HCT116 (cell line): ENCODE measurements around the gene TICAM2. TPM values are rescaled to one million over a fixed set of nuclear protein-coding genes. Genes with fewer than 3 reads are reported as not detected.

ENCODE experiments used
- ATAC-seq: fragments of 200-7000 bp; cut with Tn5 transposase; 2 replicates; pipeline ENCODE4 v1.9.1; 2020; ENCODE audit warnings: mild to moderate bottlenecking, moderate library complexity
- BruUV-seq: library from RNA; stranded (reverse); fragments of 400-500 nt; replicated peaks from 2 replicates; lab custom pipeline; 2021; lab: Mats Ljungman, UMichigan
- CTCF ChIA-PET: fragments of 300-600 bp; sonication (Branson Sonifier 250); formaldehyde crosslinking; loops from one replicate; lab custom pipeline; 2021; ENCODE audit warnings: antibody characterized with exemption; lab: Charles Lee
- POLR2A ChIA-PET: fragments of 300-600, 350-600 bp; sonication (Branson Sonifier 250); formaldehyde crosslinking; loops from one replicate; lab custom pipeline; 2021; ENCODE audit warnings: antibody characterized with exemption; lab: Charles Lee
- RAD21 ChIA-PET, 2 experiments: fragments of 300-600 bp; sonication (Branson Sonifier 250); formaldehyde crosslinking; loops; one replicate each; lab custom pipeline; 2023; ENCODE audit warnings: low total read pairs in 2 of 2; ENCODE audit not compliant: uncharacterized antibody in 2 of 2, unreplicated experiment in 2 of 2, low non-redundant PET in 1 of 2; lab: Charles Lee
- DNase-seq: peaks from one replicate; pipeline ENCODE4 v3.0.0-alpha.2; 2010; ENCODE audit warnings: low read depth, low spot score
- H2AFZ ChIP-seq: fragments of 200-600 bp; shearing (Covaris generic), sonication (generic); 2 replicates; pipeline ENCODE4 v1.6.1; 2017; ENCODE audit warnings: low read depth, mixed run types, mixed read lengths, antibody characterized with exemption, low read length; ENCODE audit not compliant: poor library complexity, severe bottlenecking
- H3K27ac ChIP-seq: 2 replicates; pipeline ENCODE4 v1.5.1; 2012; ENCODE audit warnings: low read depth, low read length
- H3K27me3 ChIP-seq: fragments of 200-600 bp; sonication (generic); 2 replicates; pipeline ENCODE4 v1.6.1; 2016; ENCODE audit warnings: mixed run types, low read length, mixed read lengths; ENCODE audit not compliant: insufficient read depth
- H3K36me3 ChIP-seq, 2 experiments: fragments of 200-500 bp in 1 of 2; fragments of 200-600 bp in 1 of 2; sonication (Bioruptor generic) in 1 of 2; sonication (generic) in 1 of 2; 2 replicates each; pipeline versions ENCODE4 v1.5.1 to v1.6.1; 2014 to 2016; ENCODE audit warnings: low read length in 2 of 2, inconsistent platforms in 1 of 2, mixed read lengths in 1 of 2, mixed run types in 1 of 2; ENCODE audit not compliant: insufficient read depth in 2 of 2, control insufficient read depth in 1 of 2
- H3K4me1 ChIP-seq, 2 experiments: fragments of 200-600 bp in 1 of 2; sonication (generic) in 1 of 2; 2 replicates each; pipeline versions ENCODE4 v1.5.1 to v1.6.1; 2012 to 2017; ENCODE audit warnings: low read length in 2 of 2, inconsistent platforms in 1 of 2, mild to moderate bottlenecking in 1 of 2, mixed read lengths in 1 of 2, mixed run types in 1 of 2, moderate library complexity in 1 of 2; ENCODE audit not compliant: insufficient read depth in 2 of 2, control insufficient read depth in 1 of 2
- H3K4me2 ChIP-seq: fragments of 200-600 bp; sonication (generic); 2 replicates; pipeline ENCODE4 v1.6.1; 2017; ENCODE audit warnings: mixed run types, low read length, mixed read lengths
- H3K4me3 ChIP-seq, 2 experiments: fragments of 200-600 bp in 1 of 2; sonication (generic) in 1 of 2; replicated peaks in 1 of 2; 2 replicates each; pipeline ENCODE4 v1.5.1; 2011 to 2016; ENCODE audit warnings: low read length in 2 of 2, control low read depth in 1 of 2, low read depth in 1 of 2, mild to moderate bottlenecking in 1 of 2, mixed read lengths in 1 of 2, mixed run types in 1 of 2
- H3K79me2 ChIP-seq: fragments of 200-600 bp; sonication (generic); 2 replicates; pipeline ENCODE4 v1.6.1; 2017; ENCODE audit warnings: mild to moderate bottlenecking, mixed run types, low read length, moderate library complexity, mixed read lengths; ENCODE audit not compliant: insufficient read depth
- H3K9ac ChIP-seq: fragments of 200-600 bp; sonication (generic); 2 replicates; pipeline ENCODE4 v1.6.1; 2016; ENCODE audit warnings: low read length, mixed read lengths
- H3K9me2 ChIP-seq: fragments of 200-600 bp; sonication (generic), shearing (Covaris generic); 2 replicates; pipeline ENCODE4 v1.6.1; 2017; ENCODE audit warnings: mixed run types, mild to moderate bottlenecking, moderate library complexity; ENCODE audit not compliant: insufficient read depth
- H3K9me3 ChIP-seq, 2 experiments: fragments of 200-500 bp in 1 of 2; fragments of 200-600 bp in 1 of 2; sonication (Bioruptor generic) in 1 of 2; sonication (generic) in 1 of 2; 2 replicates each; pipeline ENCODE4 v1.6.1; 2014 to 2017; ENCODE audit warnings: low read length in 2 of 2, mixed read lengths in 2 of 2, inconsistent platforms in 1 of 2, low read depth in 1 of 2, mild to moderate bottlenecking in 1 of 2, mixed run types in 1 of 2, moderate library complexity in 1 of 2; ENCODE audit not compliant: control insufficient read depth in 1 of 2, insufficient read depth in 1 of 2
- H4K20me1 ChIP-seq: fragments of 200-600 bp; sonication (generic), shearing (Covaris generic); 2 replicates; pipeline ENCODE4 v1.6.1; 2017; ENCODE audit warnings: mixed run types, mild to moderate bottlenecking, moderate library complexity; ENCODE audit not compliant: insufficient read depth
- CBX3 ChIP-seq: IDR thresholded peaks from 2 replicates; pipeline ENCODE4 v1.6.1; 2012; ENCODE audit warnings: low read depth
- CEBPB ChIP-seq: IDR thresholded peaks from 2 replicates; pipeline ENCODE4 v1.6.1; 2012; ENCODE audit warnings: low read depth
- EGR1 ChIP-seq: IDR thresholded peaks from 2 replicates; pipeline ENCODE4 v1.6.1; 2012; ENCODE audit warnings: low read depth
- EZH2 ChIP-seq: fragments of 200-600 bp; sonication (generic); IDR thresholded peaks from 2 replicates; pipeline ENCODE4 v1.6.1; 2017; ENCODE audit warnings: antibody characterized with exemption, mixed run types
- JUND ChIP-seq: IDR thresholded peaks from 2 replicates; pipeline ENCODE4 v1.6.1; 2012
- POLR2A ChIP-seq: IDR thresholded peaks from 2 replicates; pipeline ENCODE4 v1.7.0; 2011; ENCODE audit warnings: borderline replicate concordance; ENCODE audit not compliant: insufficient read depth, insufficient read length; ENCODE audit errors: extremely low read depth
- POLR2AphosphoS5 ChIP-seq: IDR thresholded peaks from 2 replicates; pipeline ENCODE4 v1.6.1; 2011; ENCODE audit warnings: mild to moderate bottlenecking, low read depth, low read length, moderate library complexity
- RAD21 ChIP-seq: IDR thresholded peaks from 2 replicates; pipeline ENCODE4 v1.6.1; 2012; ENCODE audit warnings: low read depth, mild to moderate bottlenecking
- SIN3A ChIP-seq: IDR thresholded peaks from 2 replicates; pipeline ENCODE4 v1.6.1; 2012; ENCODE audit warnings: low read depth
- SRF ChIP-seq: IDR thresholded peaks from 2 replicates; pipeline ENCODE4 v1.6.1; 2012; ENCODE audit warnings: low read depth
- YY1 ChIP-seq: IDR thresholded peaks from 2 replicates; pipeline ENCODE4 v1.6.1; 2011; ENCODE audit warnings: low read length, low read depth, moderate library complexity, mild to moderate bottlenecking; ENCODE audit not compliant: insufficient replicate concordance; ENCODE audit errors: extremely low read depth
- ZFX ChIP-seq: fragments of 450-650 bp; IDR thresholded peaks from 2 replicates; pipeline ENCODE4 v1.6.1; 2017
- intact Hi-C: fragments of 100-400 bp; cut with micrococcal nuclease; formaldehyde crosslinking; loops from 2 replicates; pipeline ENCODE4 v1.10.0; 2022
- total RNA-seq: library from RNA; stranded (reverse); gene quantifications from one replicate; pipeline ENCODE4 v1.2.1, GENCODE V29; 2021; ENCODE audit not compliant: unreplicated experiment
- TF ChIP-seq, protein P1 (sequence below): IDR thresholded peaks from 2 replicates; pipeline ENCODE4 v1.6.1; 2011; ENCODE audit warnings: mild to moderate bottlenecking, low read length, moderate library complexity; ENCODE audit not compliant: insufficient replicate concordance; ENCODE audit errors: extremely low read depth
- TF ChIP-seq, protein P2 (sequence below): IDR thresholded peaks from 2 replicates; pipeline ENCODE4 v1.6.1; 2012; ENCODE audit warnings: low read depth
- TF ChIP-seq, protein P3 (sequence below), 3 experiments: fragments of 200-600 bp in 1 of 3; sonication (generic) in 1 of 3; IDR thresholded peaks in 2 of 3; conservative IDR thresholded peaks in 1 of 3; 2 replicates each; pipeline ENCODE4 v1.5.1; 2012 to 2017; ENCODE audit warnings: low read depth in 2 of 3, low read length in 2 of 3, antibody characterized with exemption in 1 of 3, borderline replicate concordance in 1 of 3, control low read depth in 1 of 3, mild to moderate bottlenecking in 1 of 3, mixed read lengths in 1 of 3, mixed run types in 1 of 3, moderate library complexity in 1 of 3; ENCODE audit not compliant: insufficient read depth in 1 of 3
- TF ChIP-seq, protein P4 (sequence below): IDR thresholded peaks from 2 replicates; pipeline ENCODE4 v1.6.1; 2012
- TF ChIP-seq, protein P5 (sequence below): IDR thresholded peaks from 2 replicates; pipeline ENCODE4 v1.6.1; 2012

Gene TICAM2
- total RNA-seq, 1 experiment from 2014 or later: 2.9 TPM

DNA sequence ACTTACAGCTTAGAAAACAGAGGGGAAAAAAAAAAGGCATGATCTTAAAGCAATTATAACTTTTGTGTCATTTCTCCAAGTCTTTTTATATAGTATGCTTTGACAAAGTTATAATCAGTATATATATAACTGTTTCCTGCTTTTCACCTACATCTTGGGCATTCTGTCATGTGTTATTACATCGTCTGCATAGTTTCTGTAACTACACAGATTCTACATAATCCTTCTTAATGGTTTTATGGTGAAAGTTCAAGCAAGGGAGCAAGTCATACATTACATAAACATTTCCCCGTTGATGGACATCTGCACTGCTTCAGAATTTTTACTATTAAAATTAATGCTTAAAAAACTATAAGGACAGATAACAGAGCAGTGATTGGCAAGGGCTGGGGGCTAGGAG lies 69.8 kb downstream of the TICAM2 start:
- Histone ChIP-seq H3K36me3 (peaks cover 0 to 13% of the 10 kb centered on the region in 2 experiments; a peak in 2 of 4 replicates), H3K9me2 (no peaks in the 10 kb centered on the region), H3K27ac (no peak overlapping the region), H3K9me3 (no peaks in the 10 kb centered on the region), H3K27me3 (no peaks in the 10 kb centered on the region), H2AFZ (no peak overlapping the region), H4K20me1 (peaks cover 37% of the 10 kb centered on the region; the same call in 1 of the 2 replicates), H3K9ac (no peak overlapping the region), H3K79me2 (peaks cover 100% of the 10 kb centered on the region), H3K4me1 (peaks cover 0 to 34% of the 10 kb centered on the region in 2 experiments; a peak in 2 of 4 replicates), H3K4me3 (no peak overlapping the region)
- ATAC-seq (no peak), DNase-seq (no peak)
- CTCF ChIA-PET: interaction anchor here (0.7 kb wide), 1 partner anchor 8 kb away, joined by 3 read pairs; no protein-coding TSS in a partner anchor
- POLR2A ChIA-PET: no interaction called here
- intact Hi-C loops: loop anchor here (5.0 kb wide), 1 partner anchor 70 kb away; no protein-coding TSS in a partner anchor
- RAD21 ChIA-PET: no interaction called here
- BruUV-seq: no TSS peak
- TF ChIP-seq SRF (no peak), POLR2AphosphoS5 (no peak), SIN3A (no peak), ZFX (no peak), EGR1 (no peak), CEBPB (no peak), POLR2A (no peak), YY1 (no peak), EZH2 (no peak), RAD21 (no peak), JUND (no peak), CBX3 (no peak)
- TF ChIP-seq, protein P1, sequence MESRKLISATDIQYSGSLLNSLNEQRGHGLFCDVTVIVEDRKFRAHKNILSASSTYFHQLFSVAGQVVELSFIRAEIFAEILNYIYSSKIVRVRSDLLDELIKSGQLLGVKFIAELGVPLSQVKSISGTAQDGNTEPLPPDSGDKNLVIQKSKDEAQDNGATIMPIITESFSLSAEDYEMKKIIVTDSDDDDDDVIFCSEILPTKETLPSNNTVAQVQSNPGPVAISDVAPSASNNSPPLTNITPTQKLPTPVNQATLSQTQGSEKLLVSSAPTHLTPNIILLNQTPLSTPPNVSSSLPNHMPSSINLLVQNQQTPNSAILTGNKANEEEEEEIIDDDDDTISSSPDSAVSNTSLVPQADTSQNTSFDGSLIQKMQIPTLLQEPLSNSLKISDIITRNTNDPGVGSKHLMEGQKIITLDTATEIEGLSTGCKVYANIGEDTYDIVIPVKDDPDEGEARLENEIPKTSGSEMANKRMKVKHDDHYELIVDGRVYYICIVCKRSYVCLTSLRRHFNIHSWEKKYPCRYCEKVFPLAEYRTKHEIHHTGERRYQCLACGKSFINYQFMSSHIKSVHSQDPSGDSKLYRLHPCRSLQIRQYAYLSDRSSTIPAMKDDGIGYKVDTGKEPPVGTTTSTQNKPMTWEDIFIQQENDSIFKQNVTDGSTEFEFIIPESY: no peak
- TF ChIP-seq, protein P2, sequence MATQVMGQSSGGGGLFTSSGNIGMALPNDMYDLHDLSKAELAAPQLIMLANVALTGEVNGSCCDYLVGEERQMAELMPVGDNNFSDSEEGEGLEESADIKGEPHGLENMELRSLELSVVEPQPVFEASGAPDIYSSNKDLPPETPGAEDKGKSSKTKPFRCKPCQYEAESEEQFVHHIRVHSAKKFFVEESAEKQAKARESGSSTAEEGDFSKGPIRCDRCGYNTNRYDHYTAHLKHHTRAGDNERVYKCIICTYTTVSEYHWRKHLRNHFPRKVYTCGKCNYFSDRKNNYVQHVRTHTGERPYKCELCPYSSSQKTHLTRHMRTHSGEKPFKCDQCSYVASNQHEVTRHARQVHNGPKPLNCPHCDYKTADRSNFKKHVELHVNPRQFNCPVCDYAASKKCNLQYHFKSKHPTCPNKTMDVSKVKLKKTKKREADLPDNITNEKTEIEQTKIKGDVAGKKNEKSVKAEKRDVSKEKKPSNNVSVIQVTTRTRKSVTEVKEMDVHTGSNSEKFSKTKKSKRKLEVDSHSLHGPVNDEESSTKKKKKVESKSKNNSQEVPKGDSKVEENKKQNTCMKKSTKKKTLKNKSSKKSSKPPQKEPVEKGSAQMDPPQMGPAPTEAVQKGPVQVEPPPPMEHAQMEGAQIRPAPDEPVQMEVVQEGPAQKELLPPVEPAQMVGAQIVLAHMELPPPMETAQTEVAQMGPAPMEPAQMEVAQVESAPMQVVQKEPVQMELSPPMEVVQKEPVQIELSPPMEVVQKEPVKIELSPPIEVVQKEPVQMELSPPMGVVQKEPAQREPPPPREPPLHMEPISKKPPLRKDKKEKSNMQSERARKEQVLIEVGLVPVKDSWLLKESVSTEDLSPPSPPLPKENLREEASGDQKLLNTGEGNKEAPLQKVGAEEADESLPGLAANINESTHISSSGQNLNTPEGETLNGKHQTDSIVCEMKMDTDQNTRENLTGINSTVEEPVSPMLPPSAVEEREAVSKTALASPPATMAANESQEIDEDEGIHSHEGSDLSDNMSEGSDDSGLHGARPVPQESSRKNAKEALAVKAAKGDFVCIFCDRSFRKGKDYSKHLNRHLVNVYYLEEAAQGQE: no peak
- TF ChIP-seq, protein P3, sequence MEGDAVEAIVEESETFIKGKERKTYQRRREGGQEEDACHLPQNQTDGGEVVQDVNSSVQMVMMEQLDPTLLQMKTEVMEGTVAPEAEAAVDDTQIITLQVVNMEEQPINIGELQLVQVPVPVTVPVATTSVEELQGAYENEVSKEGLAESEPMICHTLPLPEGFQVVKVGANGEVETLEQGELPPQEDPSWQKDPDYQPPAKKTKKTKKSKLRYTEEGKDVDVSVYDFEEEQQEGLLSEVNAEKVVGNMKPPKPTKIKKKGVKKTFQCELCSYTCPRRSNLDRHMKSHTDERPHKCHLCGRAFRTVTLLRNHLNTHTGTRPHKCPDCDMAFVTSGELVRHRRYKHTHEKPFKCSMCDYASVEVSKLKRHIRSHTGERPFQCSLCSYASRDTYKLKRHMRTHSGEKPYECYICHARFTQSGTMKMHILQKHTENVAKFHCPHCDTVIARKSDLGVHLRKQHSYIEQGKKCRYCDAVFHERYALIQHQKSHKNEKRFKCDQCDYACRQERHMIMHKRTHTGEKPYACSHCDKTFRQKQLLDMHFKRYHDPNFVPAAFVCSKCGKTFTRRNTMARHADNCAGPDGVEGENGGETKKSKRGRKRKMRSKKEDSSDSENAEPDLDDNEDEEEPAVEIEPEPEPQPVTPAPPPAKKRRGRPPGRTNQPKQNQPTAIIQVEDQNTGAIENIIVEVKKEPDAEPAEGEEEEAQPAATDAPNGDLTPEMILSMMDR (IDR thresholded peaks at IDR 0.05 in 2 of 3, conservative IDR thresholded peaks at IDR 0.05 in 1 of 3; ENCODE audit: borderline replicate concordance in 1 of 3, insufficient read depth in 1 of 3, low read depth in 2 of 3, low read length in 2 of 3): no peak
- TF ChIP-seq, protein P4, sequence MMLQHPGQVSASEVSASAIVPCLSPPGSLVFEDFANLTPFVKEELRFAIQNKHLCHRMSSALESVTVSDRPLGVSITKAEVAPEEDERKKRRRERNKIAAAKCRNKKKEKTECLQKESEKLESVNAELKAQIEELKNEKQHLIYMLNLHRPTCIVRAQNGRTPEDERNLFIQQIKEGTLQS: no peak
- TF ChIP-seq, protein P5, sequence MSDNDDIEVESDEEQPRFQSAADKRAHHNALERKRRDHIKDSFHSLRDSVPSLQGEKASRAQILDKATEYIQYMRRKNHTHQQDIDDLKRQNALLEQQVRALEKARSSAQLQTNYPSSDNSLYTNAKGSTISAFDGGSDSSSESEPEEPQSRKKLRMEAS: no peak
- TF ChIP-seq, all 23 proteins: peak for 0
- H3K4me2 ChIP-seq: no peak overlapping the region
